Activated T-cell treated with anti-CD3 and anti-CD28 coated beads, Interleukin-2, amount 50 U/mL, for 24 hours (primary cell): ENCODE data around the gene APOBEC4.

Experiments used
- DNase-seq: peaks from one replicate; pipeline ENCODE4 v3.0.0-alpha.2; 2020
- H3K27ac Mint-ChIP-seq: 2 replicates; pipeline ENCODE4 v1.8.0; 2020; ENCODE audit warnings: mild to moderate bottlenecking, mixed read lengths
- H3K27me3 Mint-ChIP-seq: 2 replicates; pipeline ENCODE4 v1.8.0; 2020; ENCODE audit warnings: mixed read lengths
- H3K36me3 Mint-ChIP-seq: 2 replicates; pipeline ENCODE4 v1.8.0; 2020; ENCODE audit warnings: low read depth, mixed read lengths
- H3K4me1 Mint-ChIP-seq: 2 replicates; pipeline ENCODE4 v1.8.0; 2020; ENCODE audit warnings: low read depth, mixed read lengths
- H3K4me3 Mint-ChIP-seq: 2 replicates; pipeline ENCODE4 v1.8.0; 2020; ENCODE audit warnings: mild to moderate bottlenecking, moderate library complexity, mixed read lengths
- H3K9me3 Mint-ChIP-seq: 2 replicates; pipeline ENCODE4 v1.8.0; 2020; ENCODE audit warnings: mixed read lengths

APOBEC4 gene

DNA sequence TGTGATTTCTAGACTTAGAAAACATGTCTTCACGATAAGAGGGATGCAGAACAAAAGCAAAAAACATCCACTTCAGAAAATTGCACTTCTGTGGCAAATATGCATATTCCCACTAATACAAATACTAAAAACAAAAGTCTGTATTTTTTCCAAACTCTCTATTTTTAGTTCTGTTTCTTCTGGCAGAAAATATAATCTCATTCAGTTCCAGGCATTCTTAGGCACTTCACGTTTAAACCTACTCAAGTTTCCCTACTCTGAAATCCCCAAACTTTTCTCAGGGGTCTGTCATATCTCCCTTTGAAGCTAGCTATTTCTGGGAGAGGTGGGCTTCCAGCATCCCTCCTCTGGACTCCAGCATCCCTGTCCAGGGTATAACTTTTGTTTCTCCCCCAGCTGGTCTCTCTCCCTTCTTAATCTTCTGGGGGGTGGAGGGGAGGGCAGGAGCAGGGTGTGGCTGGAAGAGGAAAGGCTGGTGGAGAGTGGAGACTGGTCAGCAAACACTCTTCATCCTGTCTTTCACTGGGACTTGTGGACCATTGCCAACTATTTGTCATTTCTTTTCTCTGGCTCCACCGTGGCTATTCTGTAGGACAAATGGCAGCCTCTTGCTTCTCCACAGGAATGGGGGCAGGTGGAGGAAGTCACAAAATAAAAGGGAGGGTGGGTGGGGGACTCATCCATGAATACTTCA is 43.2 kb downstream of the APOBEC4 start:
- H3K9me3 Mint-ChIP-seq, result no peaks in the 10 kb centered on the region
- no peak overlapping the region for H3K27ac Mint-ChIP-seq
- H3K27me3 Mint-ChIP-seq, result peaks cover 6% of the 10 kb centered on the region
- H3K4me3 Mint-ChIP-seq, result no peak overlapping the region
- peaks cover 6% of the 10 kb centered on the region for H3K4me1 Mint-ChIP-seq
- no peak for DNase-seq
- H3K36me3 Mint-ChIP-seq, result no peaks in the 10 kb centered on the region

DNA sequence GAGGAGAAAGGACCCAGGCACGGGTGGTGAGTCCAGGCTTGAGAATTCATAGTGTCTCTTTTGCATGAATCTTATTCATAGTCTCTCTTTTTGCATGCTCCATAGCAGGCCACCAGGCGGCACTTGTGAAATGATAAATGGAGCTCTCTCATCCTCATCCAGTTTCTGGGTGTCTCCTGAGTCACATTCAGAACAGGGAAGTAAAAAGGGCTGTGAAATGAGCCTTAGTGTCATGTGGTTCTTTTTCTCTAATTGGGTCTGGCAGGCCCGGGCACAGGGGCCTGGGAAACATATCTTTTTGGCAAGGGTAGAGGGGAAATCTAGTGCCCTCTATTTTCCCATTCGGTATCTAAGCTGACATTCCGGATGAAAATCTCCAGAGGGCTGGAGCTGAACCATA is 43.8 kb downstream of the APOBEC4 start:
- Mint-ChIP-seq H3K36me3 (no peaks in the 10 kb centered on the region), H3K9me3 (no peaks in the 10 kb centered on the region), H3K4me1 (peaks cover 6% of the 10 kb centered on the region), H3K4me3 (no peak overlapping the region), H3K27me3 (peaks cover 6% of the 10 kb centered on the region), H3K27ac (no peak overlapping the region)
- DNase-seq, result no peak

DNA sequence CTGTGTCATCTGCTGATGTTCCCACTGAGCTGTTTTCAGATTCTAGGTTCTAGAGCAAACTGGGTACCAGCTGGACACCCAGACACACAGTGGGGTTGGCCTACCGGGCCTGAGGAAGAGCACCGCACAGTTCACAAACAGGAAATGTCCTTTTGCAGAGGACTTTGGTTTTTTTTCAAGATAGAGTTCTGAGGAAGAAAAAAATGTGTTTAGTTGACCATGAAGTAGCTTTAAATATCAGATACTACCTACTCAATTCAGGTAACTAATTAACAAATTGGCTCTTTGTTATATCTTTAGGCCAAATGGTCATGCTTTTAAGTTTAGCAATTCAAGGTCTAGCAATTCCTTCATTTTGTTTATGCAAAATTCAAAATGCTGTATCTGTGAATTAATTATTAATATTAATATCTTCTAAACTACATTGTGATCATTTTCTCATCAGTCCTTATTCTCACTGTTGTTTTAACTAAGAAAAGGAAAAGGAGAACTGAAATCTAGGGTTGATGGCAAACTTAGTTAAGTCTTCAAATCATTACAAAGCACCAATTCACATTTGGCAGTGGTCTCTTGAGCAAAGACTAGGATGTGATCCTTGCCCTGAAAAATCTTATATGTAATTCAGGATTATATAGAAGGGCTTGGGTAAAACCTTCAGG is 45.7 kb downstream of the APOBEC4 start:
- Mint-ChIP-seq H3K27ac (no peak overlapping the region), H3K27me3 (peaks cover 13% of the 10 kb centered on the region), H3K9me3 (no peaks in the 10 kb centered on the region), H3K4me1 (peaks cover 12% of the 10 kb centered on the region), H3K4me3 (no peak overlapping the region), H3K36me3 (no peaks in the 10 kb centered on the region)
- DNase-seq, result no peak

DNA sequence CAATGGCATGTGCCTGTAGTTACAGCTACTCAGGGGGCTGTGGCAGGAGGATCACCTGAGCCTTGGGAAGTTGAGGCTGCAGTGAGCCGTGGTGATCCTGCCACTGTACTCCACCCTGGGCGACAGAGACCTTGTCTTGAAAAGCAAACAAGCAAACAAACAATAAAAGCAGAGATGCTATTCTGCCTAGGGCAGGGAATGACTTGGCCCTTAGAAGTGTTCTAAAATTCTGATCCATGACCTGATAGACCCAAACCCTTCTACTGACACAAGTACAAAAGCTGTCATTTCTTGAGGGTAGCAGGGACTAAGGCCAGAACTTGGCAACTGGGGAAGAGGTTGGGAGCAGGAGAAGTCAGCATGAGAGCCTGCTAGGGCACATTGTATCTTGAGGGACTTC is 47.2 kb downstream of the APOBEC4 start:
- Mint-ChIP-seq H3K27ac (no peak overlapping the region), H3K4me3 (no peak overlapping the region), H3K36me3 (no peaks in the 10 kb centered on the region), H3K4me1 (peaks cover 12% of the 10 kb centered on the region), H3K9me3 (no peaks in the 10 kb centered on the region), H3K27me3 (peaks cover 10% of the 10 kb centered on the region)
- DNase-seq, result no peak

DNA sequence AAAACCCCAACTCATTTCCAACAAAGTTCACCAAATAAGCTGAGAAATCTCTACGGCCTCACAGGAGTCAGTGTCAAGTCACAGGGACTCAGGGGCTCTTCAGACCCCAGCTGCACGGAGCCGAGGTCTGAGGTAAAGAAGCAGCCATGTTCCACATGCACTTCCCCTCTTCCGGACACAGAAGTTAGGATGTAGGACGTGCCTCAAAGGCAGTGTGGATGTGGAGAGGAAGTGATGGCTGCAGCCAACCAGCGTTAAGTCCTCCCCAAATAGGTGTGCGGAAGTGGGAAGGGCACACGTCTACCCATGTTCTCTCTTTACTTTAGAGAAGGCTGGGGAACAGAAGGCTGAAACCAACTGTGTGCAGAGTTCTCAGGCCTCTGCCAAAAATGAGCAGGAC is 48.3 kb downstream of the APOBEC4 start:
- H3K36me3 Mint-ChIP-seq, result no peaks in the 10 kb centered on the region
- H3K4me3 Mint-ChIP-seq, result no peak overlapping the region
- no peak overlapping the region for H3K27ac Mint-ChIP-seq
- H3K4me1 Mint-ChIP-seq, result peaks cover 12% of the 10 kb centered on the region
- no peak for DNase-seq
- H3K27me3 Mint-ChIP-seq, result peaks cover 10% of the 10 kb centered on the region
- no peaks in the 10 kb centered on the region for H3K9me3 Mint-ChIP-seq

DNA sequence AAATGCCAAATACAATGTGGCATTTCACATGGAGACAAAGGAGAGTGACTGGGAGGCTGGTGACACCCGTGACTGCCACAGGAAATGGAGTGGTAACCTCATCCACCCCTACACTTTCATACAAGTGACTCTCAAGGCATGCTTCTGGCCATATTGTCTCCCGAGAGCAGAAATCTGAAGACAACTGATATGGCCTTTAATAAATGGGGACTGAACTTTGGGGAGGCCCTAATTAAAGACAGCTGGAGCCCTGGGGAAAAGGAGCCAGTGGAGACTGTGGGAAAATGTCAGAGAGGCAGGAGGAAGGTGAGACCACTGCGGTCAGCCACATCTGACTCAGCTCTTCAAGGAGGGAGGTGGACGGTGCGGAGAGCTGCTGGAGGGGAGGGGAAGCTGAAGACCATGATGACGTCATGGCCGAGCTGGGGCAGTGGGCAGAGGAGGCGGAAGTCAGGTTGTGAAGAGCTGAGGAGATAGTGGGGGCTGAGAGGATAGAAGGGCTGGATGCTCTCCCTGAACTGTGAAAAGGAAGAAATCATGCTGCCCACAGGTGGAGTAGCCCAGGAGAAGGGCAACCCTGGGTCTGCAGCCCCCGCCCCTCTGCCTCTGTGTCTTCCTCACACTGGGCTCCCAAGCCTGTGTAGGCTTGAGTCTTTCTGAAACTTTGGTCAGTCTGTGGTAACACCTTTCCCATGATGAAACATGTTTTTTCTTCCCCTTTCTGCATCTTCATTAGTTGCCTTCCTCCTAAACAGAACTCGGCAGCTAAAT is 48.9 kb downstream of the APOBEC4 start:
- peaks cover 10% of the 10 kb centered on the region for H3K4me1 Mint-ChIP-seq
- DNase-seq, result no peak
- peaks cover 9% of the 10 kb centered on the region for H3K27me3 Mint-ChIP-seq
- H3K27ac Mint-ChIP-seq, result no peak overlapping the region
- no peaks in the 10 kb centered on the region for H3K36me3 Mint-ChIP-seq
- H3K9me3 Mint-ChIP-seq, result no peaks in the 10 kb centered on the region
- H3K4me3 Mint-ChIP-seq, result no peak overlapping the region

DNA sequence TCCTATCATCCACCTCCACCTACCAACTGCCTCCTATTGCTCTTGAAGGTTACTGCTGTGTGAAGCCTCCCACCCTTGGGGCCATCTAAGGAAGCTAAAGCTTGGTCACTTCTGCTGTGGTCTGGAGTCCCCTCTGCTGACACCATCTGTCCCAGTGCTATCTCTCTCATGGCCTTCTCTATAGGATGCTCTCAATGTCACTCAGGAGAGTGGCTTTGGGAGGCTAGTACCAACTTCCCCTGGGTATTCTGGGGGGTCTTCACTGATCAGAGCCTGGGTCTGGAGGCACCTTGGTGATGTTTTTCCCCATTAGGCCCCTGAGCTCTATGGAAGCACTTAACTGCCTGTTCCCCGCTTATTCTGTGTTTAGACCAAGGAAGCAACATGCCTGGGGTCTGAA is 50.6 kb downstream of the APOBEC4 start:
- H3K36me3 Mint-ChIP-seq, result no peaks in the 10 kb centered on the region
- no peak for DNase-seq
- H3K4me3 Mint-ChIP-seq, result no peak overlapping the region
- H3K27me3 Mint-ChIP-seq, result peaks cover 7% of the 10 kb centered on the region
- no peaks in the 10 kb centered on the region for H3K9me3 Mint-ChIP-seq
- H3K4me1 Mint-ChIP-seq, result peaks cover 13% of the 10 kb centered on the region
- no peak overlapping the region for H3K27ac Mint-ChIP-seq

DNA sequence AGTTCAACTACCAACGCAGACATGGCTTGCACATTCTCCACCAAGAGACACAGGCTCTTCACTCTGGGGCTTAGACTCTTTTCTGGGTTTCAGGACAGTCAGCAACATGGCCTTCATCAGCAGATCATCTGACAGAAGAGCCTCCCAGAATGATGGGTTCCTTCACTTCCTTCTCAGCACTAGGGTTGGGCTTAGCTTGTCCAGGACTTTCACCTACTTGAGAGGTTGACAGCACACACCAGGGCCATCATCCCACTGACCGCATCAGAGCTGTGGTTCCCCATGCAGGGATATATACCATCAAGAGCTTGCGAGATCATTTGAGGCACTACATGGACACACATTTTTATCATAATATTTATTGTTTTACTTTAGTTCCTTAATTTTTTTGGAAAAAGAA is 52.5 kb downstream of the APOBEC4 start:
- H3K36me3 Mint-ChIP-seq, result no peaks in the 10 kb centered on the region
- no peak overlapping the region for H3K27ac Mint-ChIP-seq
- H3K27me3 Mint-ChIP-seq, result peaks cover 7% of the 10 kb centered on the region
- no peak overlapping the region for H3K4me3 Mint-ChIP-seq
- H3K4me1 Mint-ChIP-seq, result peaks cover 12% of the 10 kb centered on the region
- DNase-seq, result no peak
- no peaks in the 10 kb centered on the region for H3K9me3 Mint-ChIP-seq

DNA sequence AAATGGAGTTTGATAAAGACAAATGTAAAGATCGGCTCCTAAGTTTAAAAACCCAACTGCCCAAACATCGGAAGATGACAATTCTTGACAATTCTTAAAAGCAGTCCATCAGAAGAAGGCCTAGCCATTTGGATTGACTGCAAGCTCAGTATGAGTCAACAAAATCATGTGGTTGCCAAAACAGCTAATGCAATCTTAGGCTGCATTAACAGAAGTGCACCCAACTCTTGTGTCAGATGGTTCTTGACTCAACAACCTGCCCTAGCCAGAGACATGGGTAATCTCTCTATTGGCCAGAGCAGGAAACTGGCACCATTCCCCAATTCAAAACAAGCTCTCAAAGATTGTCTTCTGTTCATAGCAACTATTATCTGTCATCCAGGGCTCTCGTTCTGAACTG is 53.0 kb downstream of the APOBEC4 start:
- no peak overlapping the region for H3K4me3 Mint-ChIP-seq
- DNase-seq, result no peak

DNA sequence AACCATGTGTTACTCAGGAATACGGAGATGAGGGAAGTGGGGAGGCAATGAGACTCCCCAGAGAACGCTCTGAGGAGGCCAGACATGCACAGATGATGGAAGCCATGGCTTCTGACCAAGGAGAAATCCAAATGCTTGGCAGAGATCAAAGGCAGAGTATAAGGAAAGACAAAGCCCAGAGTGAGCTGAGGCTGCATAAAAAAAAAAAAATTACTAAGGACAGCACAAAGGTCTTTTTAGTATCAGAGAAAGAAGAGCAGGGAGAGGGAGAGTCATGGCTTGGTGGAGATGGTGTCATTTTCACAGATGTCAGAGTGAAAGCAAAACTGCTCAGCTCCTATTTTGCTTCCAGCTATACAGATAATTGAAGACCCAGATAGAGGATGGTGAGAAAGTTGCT is 54.7 kb downstream of the APOBEC4 start:
- Mint-ChIP-seq H3K36me3 (no peaks in the 10 kb centered on the region), H3K4me3 (no peak overlapping the region), H3K27ac (no peak overlapping the region), H3K9me3 (no peaks in the 10 kb centered on the region), H3K4me1 (peaks cover 10% of the 10 kb centered on the region), H3K27me3 (peaks cover 7% of the 10 kb centered on the region)
- DNase-seq, result no peak

More for the DNA sequence above, 53.0 kb downstream of the APOBEC4 start:
- H3K27ac Mint-ChIP-seq, result no peak overlapping the region
- H3K4me1 Mint-ChIP-seq, result peaks cover 12% of the 10 kb centered on the region
- no peaks in the 10 kb centered on the region for H3K9me3 Mint-ChIP-seq
- peaks cover 9% of the 10 kb centered on the region for H3K27me3 Mint-ChIP-seq
- H3K36me3 Mint-ChIP-seq, result no peaks in the 10 kb centered on the region

DNA sequence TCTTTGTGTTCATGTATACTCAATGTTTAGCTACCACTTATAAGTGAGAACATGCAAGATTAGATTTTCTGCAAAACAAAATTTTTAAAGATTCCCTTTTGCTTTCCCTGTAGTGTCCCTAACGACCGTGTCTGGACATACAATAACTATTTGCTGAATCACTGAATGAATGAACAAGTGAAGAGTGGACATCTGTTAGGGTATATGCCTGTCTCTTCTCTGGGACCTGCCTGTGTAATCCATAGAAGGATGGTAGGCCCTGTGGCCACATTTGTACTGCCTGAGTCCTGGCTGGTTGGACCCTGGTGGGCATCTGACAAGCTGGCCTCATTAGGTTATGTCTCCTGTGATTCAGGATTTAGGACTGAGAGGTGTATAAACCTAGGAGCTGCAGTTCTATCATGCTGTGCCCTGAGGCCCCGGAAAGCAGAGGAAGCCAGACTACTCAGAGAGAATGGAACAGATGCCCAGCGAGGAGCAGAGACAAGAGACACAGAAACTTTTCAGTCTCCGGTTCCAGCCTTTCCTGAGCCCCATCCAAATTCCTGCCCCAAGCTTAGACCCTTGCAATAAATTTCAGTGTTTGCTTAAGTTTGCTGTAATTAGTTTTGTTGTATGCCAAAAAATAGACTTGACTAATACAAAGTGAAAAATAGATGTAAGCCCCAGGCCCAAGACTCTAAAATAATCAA is 55.3 kb downstream of the APOBEC4 start:
- Mint-ChIP-seq H3K4me1 (peaks cover 15% of the 10 kb centered on the region), H3K4me3 (no peak overlapping the region), H3K27me3 (peaks cover 7% of the 10 kb centered on the region), H3K36me3 (no peaks in the 10 kb centered on the region), H3K9me3 (no peaks in the 10 kb centered on the region), H3K27ac (no peak overlapping the region)
- DNase-seq, result no peak

DNA sequence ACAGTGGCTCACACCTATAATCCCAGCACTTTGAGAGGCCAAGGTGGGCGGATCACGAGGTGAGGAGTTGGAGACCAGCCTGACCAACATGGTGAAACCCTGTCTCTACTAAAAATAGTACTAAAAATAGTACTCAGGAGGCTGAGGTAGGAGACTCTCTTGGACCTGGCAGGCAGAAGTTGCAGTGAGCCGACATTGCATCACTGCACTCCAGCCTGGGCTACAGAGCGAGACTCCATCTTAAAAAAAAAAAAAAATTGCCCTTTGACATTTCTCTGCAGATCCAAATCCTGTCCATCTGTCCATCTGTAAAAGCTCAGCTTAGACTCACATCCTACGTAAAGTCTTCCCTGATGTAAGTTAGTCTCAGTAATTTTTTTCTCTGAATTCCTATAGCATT is 56.6 kb downstream of the APOBEC4 start:
- Mint-ChIP-seq H3K9me3 (no peaks in the 10 kb centered on the region), H3K36me3 (no peaks in the 10 kb centered on the region), H3K27me3 (peaks cover 7% of the 10 kb centered on the region), H3K27ac (no peak overlapping the region), H3K4me1 (peaks cover 15% of the 10 kb centered on the region), H3K4me3 (no peak overlapping the region)
- DNase-seq, result no peak
